ENCODE results near the gene CXCL16.

The CXCL16 gene

DNA sequence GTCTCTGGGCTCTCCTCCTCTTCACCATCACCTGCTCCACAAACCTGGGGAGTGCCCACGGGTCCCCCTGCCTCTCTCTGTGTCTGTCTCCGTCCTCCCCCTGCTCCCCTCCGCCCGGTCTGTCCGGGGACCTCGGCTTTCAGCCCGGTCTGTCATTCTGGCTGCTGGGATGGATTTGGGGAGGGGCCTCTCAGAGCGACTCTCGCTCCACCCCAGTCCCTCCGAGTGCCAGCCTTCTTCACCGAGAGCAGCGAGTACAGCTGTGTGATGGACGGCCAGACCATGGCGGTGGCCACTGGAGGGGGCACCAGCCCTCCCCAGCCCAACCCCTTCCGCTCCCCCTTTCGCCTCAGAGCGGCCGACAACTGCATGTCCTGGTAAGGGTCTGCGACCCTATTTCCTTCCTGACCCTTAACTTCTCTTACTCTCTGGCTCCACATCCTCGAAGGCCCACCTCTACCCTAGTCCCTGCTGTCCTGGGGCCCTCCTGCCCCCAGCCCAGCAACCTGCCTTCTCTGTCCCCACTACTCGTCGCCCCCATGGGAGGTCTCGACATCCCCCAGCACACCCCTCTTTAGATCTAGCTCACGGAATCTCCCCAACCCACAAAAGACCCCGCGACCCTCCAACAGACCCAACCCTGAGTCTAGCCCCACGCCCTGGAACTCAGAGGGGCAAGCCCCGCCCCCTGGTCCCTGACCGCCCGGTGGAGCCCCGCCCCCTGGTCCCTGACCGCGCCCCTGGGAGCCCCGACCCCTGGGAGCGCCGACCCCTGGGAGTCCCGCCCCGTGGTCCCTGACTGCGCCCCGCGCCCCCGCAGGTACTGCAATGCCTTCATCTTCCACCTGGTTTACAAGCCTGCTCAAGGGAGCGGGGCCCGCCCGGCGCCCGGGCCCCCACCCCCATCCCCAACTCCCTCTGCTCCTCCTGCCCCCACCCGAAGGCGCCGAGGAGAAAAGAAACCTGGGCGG, 5.6 kb upstream of the CXCL16 start:
- Mint-ChIP-seq H3K27ac (ENCODE audit: low read depth) (no peak overlapping the region), H3K36me3 (ENCODE audit: insufficient read depth) (peaks cover 4% of the 10 kb centered on the region), H3K4me1 (peaks cover 16% of the 10 kb centered on the region), H3K4me3 (no peak overlapping the region), H3K9me3 (no peaks in the 10 kb centered on the region), H3K27me3 (peaks cover 77% of the 10 kb centered on the region)
- no peak for DNase-seq (ENCODE audit: low spot score in 2 of 2)
- ATAC-seq (replicated peaks; ENCODE audit: extremely low read depth, poor library complexity, severe bottlenecking), result no peak

DNA sequence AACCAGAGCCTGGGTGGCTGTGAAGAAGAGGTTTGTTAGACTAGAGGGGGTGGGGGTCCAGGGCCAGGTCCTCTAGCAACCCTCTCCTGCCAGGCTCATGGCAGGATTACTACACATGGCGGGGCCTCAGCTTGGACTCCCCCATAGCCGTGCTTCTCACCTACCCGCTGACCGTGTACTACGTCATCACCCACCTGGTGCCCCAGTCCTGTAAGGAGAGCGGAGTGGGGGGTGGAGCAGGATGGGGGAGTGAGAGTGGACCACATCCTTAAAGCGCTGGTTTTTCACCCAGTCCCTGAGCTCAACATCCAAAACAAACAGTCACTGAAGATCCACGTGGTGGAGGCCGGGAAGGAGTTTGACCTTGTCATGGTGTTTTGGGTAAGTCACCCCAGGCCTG, 4.2 kb upstream of the CXCL16 start:
- no peak overlapping the region for H3K27ac Mint-ChIP-seq (ENCODE audit: low read depth)
- no peak for ATAC-seq (replicated peaks; ENCODE audit: extremely low read depth, poor library complexity, severe bottlenecking)

DNA sequence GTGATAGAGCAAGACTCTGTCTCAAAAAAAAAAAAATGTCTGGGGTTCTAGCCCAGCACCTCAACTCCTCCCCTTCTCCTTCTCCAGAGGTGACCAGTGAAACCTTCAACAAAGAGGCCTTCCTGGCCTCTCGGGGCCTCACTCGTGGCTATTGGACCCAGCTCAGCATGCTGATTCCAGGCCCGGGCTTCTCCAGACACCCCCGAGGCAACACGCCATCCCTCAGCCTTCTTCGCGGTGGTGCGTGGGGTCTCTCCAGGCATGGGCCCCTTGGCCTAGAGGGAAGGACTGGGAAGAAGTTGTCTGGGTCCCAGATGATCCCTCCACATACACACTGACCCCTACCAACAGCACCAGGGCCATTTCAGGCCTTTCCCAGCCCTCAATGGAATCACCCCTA, 3.5 kb upstream of the CXCL16 start:
- Mint-ChIP-seq H3K4me3 (no peak overlapping the region), H3K27me3 (peaks cover 67% of the 10 kb centered on the region), H3K27ac (ENCODE audit: low read depth) (no peak overlapping the region), H3K9me3 (no peaks in the 10 kb centered on the region), H3K4me1 (peaks cover 26% of the 10 kb centered on the region), H3K36me3 (ENCODE audit: insufficient read depth) (peaks cover 7% of the 10 kb centered on the region)
- DNase-seq (ENCODE audit: low spot score in 2 of 2), result no peak
- no peak for ATAC-seq (replicated peaks; ENCODE audit: extremely low read depth, poor library complexity, severe bottlenecking)

More for the DNA sequence above, 4.2 kb upstream of the CXCL16 start:
- Mint-ChIP-seq H3K4me3 (no peak overlapping the region), H3K4me1 (peaks cover 25% of the 10 kb centered on the region), H3K27me3 (peaks cover 74% of the 10 kb centered on the region), H3K36me3 (ENCODE audit: insufficient read depth) (peaks cover 5% of the 10 kb centered on the region), H3K9me3 (no peaks in the 10 kb centered on the region)
- no peak for DNase-seq (ENCODE audit: low spot score in 2 of 2)

DNA sequence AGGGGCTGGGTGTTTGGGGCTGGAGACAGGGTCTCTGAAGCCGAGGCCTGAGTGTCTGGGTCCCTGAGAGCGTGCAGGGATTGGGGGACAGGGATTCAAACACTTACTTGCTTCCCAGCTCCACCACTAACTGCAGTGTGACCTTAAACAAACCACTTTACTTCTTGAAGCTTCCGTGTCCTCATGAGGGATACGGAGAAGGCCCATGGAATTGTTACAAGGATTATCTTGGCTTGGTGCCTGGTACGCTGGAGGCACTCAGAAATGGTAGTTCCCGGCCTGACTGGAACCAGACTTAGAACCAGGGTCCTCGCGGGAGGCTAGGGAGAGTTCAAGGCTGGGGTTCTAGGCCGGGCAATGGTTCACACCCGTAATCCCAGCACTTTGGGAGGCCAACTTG, 2.9 kb upstream of the CXCL16 start:
- Mint-ChIP-seq H3K4me3 (no peak overlapping the region), H3K27ac (ENCODE audit: low read depth) (no peak overlapping the region), H3K9me3 (no peaks in the 10 kb centered on the region), H3K36me3 (ENCODE audit: insufficient read depth) (peaks cover 7% of the 10 kb centered on the region), H3K4me1 (peaks cover 22% of the 10 kb centered on the region), H3K27me3 (peaks cover 61% of the 10 kb centered on the region)
- ATAC-seq (replicated peaks; ENCODE audit: extremely low read depth, poor library complexity, severe bottlenecking) (no peak), DNase-seq (ENCODE audit: low spot score in 2 of 2) (no peak)

DNA sequence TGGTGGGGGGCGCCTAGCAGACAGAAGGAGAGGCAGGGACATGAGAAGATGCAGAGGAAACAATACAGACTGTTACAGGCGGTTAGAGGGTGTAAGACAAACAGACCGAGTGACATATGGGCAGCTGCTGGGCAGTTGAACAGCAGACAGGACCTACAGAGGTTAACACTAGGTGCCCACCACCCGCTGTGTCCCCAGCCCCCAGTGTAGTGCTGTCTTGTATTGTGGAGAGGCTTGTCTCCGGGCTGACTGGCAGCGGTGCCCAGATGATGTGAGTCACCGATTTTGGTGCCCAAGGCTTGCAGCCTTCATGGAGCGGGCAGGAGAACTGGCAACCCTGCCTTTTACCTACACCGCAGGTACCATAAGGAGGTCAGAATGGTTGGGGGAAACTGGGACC, 2.4 kb upstream of the CXCL16 start:
- DNase-seq (ENCODE audit: low spot score in 2 of 2) (no peak), ATAC-seq (replicated peaks; ENCODE audit: extremely low read depth, poor library complexity, severe bottlenecking) (no peak)
- Mint-ChIP-seq H3K4me1 (peaks cover 20% of the 10 kb centered on the region), H3K4me3 (no peak overlapping the region), H3K9me3 (no peaks in the 10 kb centered on the region), H3K27ac (ENCODE audit: low read depth) (no peak overlapping the region), H3K27me3 (peaks cover 60% of the 10 kb centered on the region), H3K36me3 (ENCODE audit: insufficient read depth) (peaks cover 7% of the 10 kb centered on the region)

DNA sequence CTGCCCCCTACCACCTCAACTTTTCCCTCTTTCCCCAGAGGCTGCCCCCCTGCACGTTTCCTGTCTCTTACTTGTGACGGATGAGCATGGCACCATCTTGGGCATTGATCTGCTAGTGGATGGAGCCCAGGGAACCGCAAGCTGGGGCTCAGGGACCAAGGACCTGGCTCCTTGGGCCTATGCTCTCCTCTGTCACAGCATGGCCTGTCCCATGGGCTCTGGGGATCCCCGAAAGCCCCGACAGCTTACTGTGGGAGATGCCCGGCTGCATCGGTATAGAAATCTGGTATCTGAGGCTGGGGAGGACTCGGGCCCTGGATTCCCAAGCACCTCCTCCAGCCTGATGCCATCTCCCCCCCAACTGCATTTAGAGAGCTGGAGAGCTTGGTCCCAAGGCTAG, 1.8 kb upstream of the CXCL16 start:
- ATAC-seq (replicated peaks; ENCODE audit: extremely low read depth, poor library complexity, severe bottlenecking), result no peak
- Mint-ChIP-seq H3K36me3 (ENCODE audit: insufficient read depth) (peaks cover 10% of the 10 kb centered on the region), H3K27ac (ENCODE audit: low read depth) (no peak overlapping the region)

DNA sequence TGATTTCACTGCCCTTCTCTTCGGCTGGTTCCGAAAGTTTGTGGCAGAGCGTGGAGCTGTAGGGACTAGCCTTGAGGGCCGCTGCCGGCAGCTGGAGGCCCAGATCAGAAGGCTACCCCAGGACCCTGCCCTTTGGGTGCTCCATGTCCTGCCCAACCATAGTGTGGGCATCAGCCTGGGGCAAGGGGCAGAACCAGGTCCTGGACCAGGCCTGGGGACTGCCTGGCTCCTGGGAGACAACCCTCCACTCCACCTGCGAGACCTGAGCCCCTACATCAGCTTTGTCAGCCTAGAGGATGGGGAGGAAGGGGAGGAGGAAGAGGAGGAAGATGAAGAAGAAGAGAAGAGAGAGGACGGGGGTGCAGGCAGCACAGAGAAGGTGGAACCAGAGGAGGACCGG, 856 bp upstream of the CXCL16 start:
- peaks cover 58% of the 10 kb centered on the region for H3K27me3 Mint-ChIP-seq
- peaks cover 20% of the 10 kb centered on the region for H3K4me1 Mint-ChIP-seq
- H3K4me3 Mint-ChIP-seq, result peak overlapping the region; percentile 92
- ATAC-seq (replicated peaks; ENCODE audit: extremely low read depth, poor library complexity, severe bottlenecking) (no peak), DNase-seq (ENCODE audit: low spot score in 2 of 2) (no peak)
- peak overlapping the region; percentile 51 for H3K27ac Mint-ChIP-seq (ENCODE audit: low read depth)
- H3K36me3 Mint-ChIP-seq (ENCODE audit: insufficient read depth), result peaks cover 10% of the 10 kb centered on the region
- H3K9me3 Mint-ChIP-seq, result no peaks in the 10 kb centered on the region

More for the DNA sequence above, 1.8 kb upstream of the CXCL16 start:
- no peak for DNase-seq (ENCODE audit: low spot score in 2 of 2)
- peaks cover 60% of the 10 kb centered on the region for H3K27me3 Mint-ChIP-seq
- H3K4me3 Mint-ChIP-seq, result peak overlapping the region; percentile 92
- no peaks in the 10 kb centered on the region for H3K9me3 Mint-ChIP-seq
- H3K4me1 Mint-ChIP-seq, result peaks cover 20% of the 10 kb centered on the region

DNA sequence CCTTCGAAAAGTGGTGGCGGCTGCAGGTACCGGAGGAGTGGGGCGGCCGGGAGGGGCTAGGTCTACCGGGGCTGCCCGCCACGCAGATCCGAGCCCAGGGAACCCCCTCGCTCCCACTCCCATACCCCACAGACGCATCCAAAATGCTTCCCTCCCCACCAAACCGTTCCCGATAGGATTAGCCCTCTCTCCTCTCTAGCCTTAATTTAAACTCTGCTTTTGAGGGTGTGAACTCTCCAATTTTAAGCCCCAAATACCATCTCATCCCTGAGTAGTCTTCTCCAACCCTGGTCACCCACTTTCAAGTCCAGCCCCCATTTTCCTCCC, 260 bp upstream of the CXCL16 start:
- Mint-ChIP-seq H3K36me3 (ENCODE audit: insufficient read depth) (peaks cover 10% of the 10 kb centered on the region), H3K4me3 (peak overlapping the region; percentile 92), H3K27ac (ENCODE audit: low read depth) (no peak overlapping the region), H3K27me3 (peaks cover 52% of the 10 kb centered on the region), H3K4me1 (peaks cover 20% of the 10 kb centered on the region), H3K9me3 (no peaks in the 10 kb centered on the region)
- ATAC-seq (replicated peaks; ENCODE audit: extremely low read depth, poor library complexity, severe bottlenecking) (no peak), DNase-seq (ENCODE audit: low spot score in 2 of 2) (no peak)

DNA sequence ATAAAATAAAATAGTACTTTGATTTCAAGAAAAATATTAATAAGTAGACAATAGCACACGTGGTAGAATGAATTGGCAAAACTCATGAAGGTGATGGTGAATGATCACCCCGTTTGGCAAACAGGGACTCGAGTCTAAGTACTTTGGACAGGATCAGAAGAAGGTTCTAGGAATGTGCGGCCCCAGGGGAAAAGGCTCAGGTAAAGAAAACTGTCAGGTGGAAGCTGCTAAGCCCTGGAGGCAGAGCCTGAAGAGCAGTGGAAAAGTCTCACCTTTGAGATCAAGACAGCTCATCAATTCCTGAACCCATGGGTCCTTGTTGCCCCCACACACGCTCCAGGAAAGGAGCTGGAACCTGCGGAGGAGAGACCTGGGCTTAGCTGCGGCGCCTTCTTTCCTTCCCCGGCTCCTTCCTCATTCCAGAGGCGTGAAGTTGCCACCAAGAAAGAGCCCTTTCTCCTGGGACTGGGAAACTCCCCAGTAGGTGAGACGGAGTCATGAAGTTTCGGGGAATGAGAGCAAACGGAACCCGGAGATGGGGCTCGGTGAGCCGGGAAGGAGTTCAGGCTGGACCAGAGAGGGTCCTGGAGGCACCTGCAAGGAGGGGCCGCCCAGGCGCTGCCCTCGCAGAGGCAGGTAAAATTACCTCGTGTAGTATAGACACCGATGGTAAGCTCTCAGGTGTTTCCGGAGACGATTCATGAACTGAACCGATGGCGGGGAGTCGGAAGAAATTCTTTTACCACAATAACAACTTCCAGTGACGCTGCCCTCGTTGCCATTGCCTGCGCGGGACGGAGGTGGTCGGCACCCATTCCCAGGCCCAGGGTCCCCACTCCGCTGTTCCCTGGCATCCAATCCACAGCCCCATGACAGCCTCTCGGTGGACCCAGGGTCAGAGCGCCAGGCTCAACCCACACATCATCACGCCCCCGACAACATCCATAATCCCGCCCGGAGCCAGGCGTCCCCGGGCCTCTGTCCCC, 1.3 kb downstream of the CXCL16 start:
- no peaks in the 10 kb centered on the region for H3K9me3 Mint-ChIP-seq

DNA sequence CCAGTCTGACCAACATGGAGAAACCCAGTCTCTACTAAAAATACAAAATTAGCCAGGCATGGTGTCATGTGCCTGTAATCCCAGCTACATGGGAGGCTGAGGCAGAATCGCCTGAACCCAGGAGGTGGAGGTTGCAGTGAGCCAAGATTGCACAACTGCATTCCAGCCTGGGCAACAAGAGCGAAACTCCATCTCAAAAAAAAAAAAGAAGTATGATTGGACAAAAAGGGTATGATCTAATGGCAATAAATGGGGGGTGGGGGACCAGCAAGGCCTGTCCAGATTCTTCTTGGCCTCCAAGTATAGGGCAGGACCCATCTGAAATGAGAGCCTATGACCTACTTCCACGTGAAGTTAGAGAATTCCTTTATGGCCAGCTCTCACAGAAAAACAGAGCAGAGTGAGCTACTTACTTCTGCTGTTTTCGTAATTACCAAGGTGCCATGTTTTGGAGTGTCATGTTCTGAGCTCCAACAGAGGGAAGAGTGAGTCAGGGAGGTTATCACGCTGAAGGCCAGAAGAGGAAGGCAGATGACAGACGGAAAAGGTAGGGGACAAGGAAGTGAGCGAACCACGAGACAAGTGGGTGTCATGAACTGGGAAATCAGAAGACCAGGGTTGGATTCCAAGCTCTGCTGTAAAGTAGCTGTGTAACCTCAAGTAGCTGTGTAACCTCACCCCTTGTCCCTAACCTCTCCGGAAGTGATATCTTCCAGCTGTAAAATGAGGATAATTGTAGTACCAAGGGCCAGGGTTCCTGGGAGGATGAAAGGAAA, 3.7 kb downstream of the CXCL16 start:
- H3K27ac Mint-ChIP-seq (ENCODE audit: low read depth), result peak overlapping the region; percentile 33
- peaks cover 12% of the 10 kb centered on the region for H3K36me3 Mint-ChIP-seq (ENCODE audit: insufficient read depth)
- peaks cover 30% of the 10 kb centered on the region for H3K4me1 Mint-ChIP-seq
- DNase-seq (ENCODE audit: low spot score in 2 of 2) (no peak), ATAC-seq (replicated peaks; ENCODE audit: extremely low read depth, poor library complexity, severe bottlenecking) (no peak)
- no peak overlapping the region for H3K4me3 Mint-ChIP-seq
- peaks cover 13% of the 10 kb centered on the region for H3K27me3 Mint-ChIP-seq
- no peaks in the 10 kb centered on the region for H3K9me3 Mint-ChIP-seq

More for the DNA sequence above, 1.3 kb downstream of the CXCL16 start:
- DNase-seq (ENCODE audit: low spot score in 2 of 2) (no peak), ATAC-seq (replicated peaks; ENCODE audit: extremely low read depth, poor library complexity, severe bottlenecking) (peak; percentile 45)
- Mint-ChIP-seq H3K4me3 (peak overlapping the region; percentile 78), H3K27me3 (peaks cover 37% of the 10 kb centered on the region), H3K36me3 (ENCODE audit: insufficient read depth) (peaks cover 8% of the 10 kb centered on the region), H3K4me1 (peaks cover 23% of the 10 kb centered on the region), H3K27ac (ENCODE audit: low read depth) (peak overlapping the region; percentile 84)

DNA sequence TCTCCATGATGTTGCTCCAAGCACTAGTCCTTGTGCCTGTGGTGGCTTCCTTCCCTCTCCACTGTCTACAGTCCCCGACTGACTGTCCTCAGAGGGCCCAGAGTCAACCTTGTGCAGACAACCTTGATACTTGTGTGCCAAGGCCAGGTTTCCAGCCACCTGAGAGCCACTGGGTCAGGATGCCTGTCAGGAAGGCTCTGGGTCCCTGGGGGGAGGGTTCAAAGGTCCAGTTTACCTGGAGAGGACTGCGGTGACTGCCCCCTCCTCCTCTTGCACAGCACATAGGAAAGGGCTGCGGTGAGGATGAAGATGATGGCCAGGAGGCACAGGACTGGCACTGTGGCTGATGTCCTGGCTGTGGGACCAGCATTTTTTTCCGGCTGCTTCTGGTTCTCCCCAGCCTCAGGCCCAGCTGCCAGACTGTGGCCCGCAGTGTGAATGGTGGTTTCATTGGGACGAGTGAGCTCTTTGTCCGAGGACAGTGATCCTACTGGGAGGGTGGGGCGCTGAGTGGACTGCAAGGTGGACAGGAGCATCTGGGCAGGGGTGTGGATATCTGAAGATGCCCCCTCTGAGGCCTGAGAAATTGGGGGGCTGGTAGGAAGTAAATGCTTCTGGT, 4.8 kb downstream of the CXCL16 start:
- H3K9me3 Mint-ChIP-seq, result no peaks in the 10 kb centered on the region
- no peak for DNase-seq (ENCODE audit: low spot score in 2 of 2)
- no peak for ATAC-seq (replicated peaks; ENCODE audit: extremely low read depth, poor library complexity, severe bottlenecking)
- H3K4me3 Mint-ChIP-seq, result no peak overlapping the region
- peaks cover 32% of the 10 kb centered on the region for H3K4me1 Mint-ChIP-seq
- peaks cover 14% of the 10 kb centered on the region for H3K36me3 Mint-ChIP-seq (ENCODE audit: insufficient read depth)
- H3K27me3 Mint-ChIP-seq, result peaks cover 2% of the 10 kb centered on the region
- H3K27ac Mint-ChIP-seq (ENCODE audit: low read depth), result no peak overlapping the region
